MV-4-11 (cell line): Measurements from ENCODE around the gene LAMC2.

Experiments
- DNase-seq: peaks from one replicate; lab custom pipeline; 2025; lab: John Stamatoyannopoulos, UW

The LAMC2 gene

DNA sequence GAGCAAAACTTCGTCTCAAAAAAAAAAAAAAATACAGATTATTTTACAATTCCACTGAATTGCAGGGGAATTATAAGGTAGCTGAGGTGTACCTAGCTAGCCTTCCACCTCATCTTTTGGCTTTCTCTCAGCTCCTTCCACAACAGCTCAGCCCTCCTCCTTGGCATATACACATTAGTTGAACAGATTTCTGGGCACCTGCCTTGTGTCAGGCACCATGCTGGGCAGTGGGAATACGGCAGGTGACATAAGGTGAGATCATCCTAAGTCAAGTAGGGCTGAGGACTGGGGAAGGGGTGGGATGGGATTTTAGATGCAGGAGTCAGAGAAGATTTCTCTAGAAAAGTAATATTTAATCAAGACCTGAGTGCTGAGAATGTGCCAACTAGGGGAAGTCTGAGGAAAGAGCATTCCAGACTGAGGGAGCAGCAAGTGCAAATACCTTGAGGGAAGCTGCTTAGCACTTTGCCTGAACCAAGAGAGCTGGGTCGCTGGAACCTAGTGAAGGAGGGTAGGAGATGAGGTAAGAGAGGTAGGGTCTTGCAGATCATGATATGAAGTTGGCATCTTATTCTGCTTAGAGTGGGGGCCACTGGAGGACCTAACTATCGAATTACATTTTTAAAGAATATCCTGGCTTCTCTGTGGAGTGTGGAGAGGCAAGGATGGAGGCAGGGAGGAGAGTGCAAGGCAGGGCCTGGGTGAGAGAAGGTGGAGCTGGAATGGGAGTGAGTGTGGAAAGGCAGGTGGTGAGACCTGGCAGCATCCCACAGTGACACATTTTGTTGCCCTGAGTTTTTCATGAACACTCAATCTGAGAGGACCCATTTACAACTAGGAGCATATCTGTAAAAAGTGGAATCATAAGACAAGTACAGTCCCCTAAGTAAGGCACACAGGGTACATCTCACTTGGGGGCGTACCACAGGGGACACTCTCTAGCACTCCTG lies 28.2 kb downstream of the LAMC2 start:
- no peak for DNase-seq

DNA sequence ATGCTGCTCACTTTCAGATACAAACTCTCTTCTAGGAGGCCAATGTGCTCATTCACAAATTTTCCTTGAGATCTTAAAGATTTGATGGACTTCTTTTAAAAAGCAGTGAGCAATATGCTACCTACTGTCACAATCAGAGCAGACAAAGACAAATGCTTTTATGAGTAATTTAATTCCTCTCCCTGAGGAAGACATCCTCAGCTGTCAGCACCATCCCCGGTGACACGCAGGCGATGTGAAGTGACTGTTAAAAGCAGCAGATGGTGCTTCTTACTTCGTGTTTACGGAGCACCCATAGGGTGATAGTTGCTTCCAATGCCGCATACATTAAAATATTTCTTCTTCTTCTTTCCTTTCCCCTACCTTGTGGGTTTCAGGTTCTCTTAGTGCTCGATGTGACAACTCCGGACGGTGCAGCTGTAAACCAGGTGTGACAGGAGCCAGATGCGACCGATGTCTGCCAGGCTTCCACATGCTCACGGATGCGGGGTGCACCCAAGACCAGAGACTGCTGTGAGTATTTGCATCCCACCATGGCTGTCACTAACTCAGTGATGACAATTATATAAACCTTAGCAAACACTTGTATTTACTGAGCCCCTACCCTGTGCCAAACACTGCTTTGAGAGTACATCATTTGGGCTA lies 29.1 kb downstream of the LAMC2 start:
- DNase-seq = no peak

GRCh38 chr1:183215936-183216335 lies 29.9 kb downstream of the LAMC2 start:
- no peak for DNase-seq

DNA sequence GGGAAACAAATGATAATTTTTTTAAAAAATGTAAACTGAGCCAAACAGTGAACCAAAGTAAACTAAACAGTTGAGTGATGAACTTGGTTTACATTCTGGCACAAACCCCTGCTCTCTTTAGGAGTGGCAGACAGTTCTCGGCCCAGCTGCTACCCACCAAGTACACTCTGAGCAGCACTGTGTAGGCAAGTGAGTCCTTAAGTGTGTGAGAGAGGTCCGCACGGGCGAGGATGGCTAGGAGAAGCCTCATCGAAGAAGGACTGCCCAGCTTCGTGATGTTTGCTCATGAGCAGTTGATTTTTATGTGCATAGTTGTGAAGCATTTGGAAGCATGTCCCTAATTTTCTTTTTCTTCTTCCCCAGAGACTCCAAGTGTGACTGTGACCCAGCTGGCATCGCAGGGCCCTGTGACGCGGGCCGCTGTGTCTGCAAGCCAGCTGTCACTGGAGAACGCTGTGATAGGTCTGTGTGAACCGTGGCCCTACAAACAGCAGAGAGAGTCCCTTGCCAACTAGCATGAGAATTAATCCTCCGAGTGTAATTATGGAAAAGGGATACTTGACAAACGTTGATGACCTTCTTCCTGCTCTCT lies 32.1 kb downstream of the LAMC2 start:
- DNase-seq = no peak

- peak; percentile 9 for DNase-seq
Observed at GRCh38 chr1:183218971-183219615, 33.0 kb downstream of the LAMC2 start.

DNA sequence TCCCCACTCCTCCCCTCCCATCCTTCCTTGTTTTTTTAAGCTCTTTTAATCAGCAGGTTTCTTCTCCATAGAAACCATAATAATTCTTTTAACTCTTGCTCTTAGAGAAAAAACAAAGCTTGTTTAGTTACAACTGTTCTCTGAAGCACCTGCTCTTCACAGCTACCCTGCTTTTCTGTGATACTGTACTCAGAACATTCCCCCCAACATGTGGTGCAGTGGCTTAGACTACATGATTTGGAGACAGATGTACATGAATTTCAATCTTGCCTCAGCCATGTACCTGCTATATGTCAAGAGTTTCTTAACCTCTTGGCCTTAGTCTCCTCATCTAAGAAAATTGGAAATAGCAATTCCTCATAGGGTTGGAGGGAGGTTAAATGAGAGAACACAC lies 33.5 kb downstream of the LAMC2 start:
- no peak for DNase-seq

DNA sequence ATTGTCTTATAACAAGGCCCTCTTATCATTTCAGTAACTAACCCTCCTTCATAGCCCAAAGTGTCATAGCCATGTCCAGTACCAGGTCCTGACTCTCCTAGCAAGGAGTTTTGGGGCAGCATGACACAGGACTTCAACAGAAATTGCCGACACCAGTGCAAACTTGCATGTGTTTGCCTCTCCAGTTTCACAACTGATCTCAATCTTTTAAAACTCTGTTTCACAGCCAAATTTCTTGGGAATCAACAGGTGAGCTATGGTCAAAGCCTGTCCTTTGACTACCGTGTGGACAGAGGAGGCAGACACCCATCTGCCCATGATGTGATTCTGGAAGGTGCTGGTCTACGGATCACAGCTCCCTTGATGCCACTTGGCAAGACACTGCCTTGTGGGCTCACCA lies 36.8 kb downstream of the LAMC2 start:
- no peak for DNase-seq

DNA sequence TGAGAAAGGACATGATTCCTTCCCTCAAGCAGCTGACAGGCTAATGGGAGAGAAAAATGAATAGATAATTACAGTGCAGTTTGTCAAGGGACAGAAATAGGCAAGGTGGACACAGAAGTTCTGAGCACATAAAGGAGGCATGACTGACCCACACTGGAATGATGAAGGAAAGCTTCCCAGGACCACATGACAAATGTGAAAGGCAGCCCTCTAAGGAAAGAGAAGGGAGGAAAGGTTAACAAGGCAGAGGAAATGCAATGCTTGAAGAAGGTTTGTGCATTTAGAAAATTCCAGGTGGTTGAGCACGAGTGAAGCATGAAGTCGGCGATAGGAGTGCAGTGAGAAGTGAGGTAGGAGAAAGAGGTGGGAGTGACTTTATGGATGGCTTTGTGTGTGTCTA lies 37.4 kb downstream of the LAMC2 start:
- no peak for DNase-seq

DNA sequence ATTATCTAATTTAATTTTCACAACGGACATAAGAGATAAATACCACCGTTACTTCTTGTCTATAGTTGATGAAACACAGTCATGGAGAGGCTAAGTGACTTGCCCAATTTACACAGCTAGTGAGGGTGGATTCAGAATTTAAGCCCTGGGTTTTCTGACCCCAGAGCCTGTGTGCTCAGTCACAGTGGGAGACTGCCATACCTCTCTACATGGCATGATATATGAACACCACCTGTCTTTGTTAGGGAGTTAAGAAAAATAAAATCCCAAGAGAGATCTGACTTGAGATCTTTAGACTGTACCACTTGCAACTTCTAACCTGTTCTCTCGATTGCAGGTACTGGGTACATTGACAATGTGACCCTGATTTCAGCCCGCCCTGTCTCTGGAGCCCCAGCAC lies 40.3 kb downstream of the LAMC2 start:
- no peak for DNase-seq

- DNase-seq = no peak
Observed at GRCh38 chr1:183226963-183227362, 40.9 kb downstream of the LAMC2 start.

DNA sequence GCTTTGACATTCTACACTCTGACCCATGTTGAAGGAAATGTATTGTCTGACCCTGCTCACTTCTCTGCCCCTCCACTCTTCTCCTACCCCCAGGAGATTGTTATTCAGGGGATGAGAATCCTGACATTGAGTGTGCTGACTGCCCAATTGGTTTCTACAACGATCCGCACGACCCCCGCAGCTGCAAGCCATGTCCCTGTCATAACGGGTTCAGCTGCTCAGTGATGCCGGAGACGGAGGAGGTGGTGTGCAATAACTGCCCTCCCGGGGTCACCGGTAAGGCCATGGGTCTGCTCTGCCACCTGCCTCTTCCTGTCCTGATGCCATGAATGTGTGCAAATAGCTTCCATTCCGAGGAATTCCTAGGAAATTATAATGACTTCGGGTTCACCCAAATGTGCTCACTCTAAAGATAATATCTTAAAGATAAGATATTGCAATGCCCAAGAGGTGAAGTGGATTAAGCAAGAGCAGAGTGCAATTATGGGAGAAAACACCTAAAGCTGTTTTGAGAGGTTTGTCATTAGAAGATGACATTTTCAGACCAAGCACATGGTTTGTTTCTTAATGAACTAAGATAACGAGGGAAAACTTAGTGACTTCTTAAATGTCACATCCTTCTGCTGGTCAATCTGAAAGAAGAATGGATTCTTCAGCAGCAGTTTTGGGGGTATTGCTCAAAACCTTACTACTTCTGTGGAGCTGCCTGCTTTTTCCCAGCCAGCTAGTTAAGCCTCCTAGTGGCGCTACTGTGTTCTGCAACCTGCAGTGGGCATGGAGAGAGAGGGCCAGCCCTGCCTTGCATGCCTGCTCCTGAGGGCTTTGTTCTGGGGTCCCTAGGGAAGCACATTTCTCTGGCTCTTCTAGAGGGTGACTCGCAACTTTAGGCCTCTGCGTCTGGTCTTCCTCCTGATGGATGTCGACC lies 41.6 kb downstream of the LAMC2 start:
- peak; percentile 41 for DNase-seq

DNA sequence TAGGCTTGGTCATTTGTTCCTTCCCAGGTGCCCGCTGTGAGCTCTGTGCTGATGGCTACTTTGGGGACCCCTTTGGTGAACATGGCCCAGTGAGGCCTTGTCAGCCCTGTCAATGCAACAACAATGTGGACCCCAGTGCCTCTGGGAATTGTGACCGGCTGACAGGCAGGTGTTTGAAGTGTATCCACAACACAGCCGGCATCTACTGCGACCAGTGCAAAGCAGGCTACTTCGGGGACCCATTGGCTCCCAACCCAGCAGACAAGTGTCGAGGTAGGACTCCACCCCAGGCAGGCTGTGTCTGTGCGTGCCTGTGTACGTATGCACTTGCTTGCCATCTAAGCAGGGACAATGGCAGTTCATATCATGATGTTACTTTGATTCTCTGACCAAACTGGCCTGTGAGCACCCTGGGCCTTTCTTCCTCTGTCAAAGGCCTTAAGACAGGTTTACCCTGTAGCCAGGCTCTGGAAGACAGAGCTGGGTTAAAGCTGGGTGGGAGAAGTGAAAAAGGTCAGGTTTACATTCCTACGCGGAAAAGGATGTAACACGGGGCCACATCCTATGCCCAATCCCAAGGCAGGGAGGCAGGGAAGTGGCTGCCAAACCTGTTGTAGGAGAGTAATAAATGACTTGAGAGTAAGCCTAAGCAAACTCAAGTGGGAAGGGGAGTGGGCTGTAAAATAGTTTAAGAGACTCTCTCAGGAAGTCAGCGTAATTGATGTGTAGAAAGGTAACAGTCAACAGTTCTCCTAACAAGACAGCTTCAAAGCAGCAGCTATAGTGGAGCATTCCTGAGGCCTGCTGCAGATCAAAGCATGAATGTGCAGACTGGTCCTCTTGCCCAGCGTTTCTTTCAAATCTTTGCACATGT lies 42.5 kb downstream of the LAMC2 start:
- no peak for DNase-seq

GRCh38 chr1:183230413-183230812 lies 44.3 kb downstream of the LAMC2 start:
- DNase-seq = no peak

GRCh38 chr1:183231545-183231944 lies 45.5 kb downstream of the LAMC2 start:
- no peak for DNase-seq

DNA sequence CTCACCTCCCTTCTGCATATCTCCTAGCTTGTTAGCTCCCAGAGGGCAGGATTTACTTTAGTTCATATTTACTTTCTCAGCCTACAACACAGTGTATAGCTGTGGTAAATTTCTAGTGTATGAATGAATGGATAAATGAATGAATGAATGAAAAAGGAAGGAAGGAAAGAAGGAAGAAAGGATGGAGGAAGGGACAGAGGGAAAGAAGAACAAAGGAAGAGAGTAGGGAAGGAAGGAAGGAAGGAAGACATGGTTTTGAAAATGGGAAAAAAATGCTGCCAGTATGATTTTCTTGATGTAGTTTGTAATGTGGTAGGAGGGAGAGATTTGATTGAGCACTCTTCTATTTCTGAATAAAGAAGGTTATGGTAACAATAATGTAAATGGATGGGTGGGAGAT lies 47.0 kb downstream of the LAMC2 start:
- no peak for DNase-seq

DNA sequence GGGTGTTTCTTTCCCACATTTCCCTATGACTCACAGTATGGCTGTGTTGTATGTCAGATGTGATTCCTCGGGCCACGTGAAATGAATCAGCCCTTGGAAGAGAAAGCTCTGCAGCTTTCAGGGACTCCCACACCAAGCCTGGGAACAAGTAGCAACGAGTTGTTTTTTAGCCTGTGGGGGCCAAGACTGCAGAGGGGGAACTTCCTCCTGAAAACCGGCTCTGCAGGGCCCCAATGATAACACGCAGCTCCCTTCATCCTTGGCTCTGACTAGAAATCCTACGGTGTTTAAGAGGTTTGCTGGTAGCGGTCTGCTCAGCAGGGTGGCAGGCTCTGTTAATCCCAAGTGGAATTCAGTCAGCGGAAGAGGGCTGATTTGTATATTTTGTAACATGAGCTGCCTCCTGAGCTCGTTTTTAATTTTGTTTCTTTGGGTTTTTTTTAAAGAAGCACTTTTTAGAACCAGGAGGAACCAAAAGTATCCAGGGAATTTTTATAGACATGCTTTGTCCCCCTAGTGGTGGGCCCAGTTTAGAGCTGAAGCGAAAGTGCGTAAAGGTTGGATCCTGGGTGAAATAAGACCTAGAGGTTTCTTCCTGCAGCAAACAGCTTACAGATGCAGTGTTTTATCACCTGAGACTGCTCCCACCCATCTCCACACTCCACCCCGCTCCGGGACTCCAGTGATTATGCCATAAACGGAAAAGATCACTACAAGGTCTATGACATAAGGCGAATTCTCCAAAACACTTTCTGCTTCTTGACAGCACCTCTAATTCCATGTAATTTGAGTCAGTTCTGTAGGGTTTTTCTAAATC lies 48.8 kb downstream of the LAMC2 start:
- peak; percentile 47 for DNase-seq

DNA sequence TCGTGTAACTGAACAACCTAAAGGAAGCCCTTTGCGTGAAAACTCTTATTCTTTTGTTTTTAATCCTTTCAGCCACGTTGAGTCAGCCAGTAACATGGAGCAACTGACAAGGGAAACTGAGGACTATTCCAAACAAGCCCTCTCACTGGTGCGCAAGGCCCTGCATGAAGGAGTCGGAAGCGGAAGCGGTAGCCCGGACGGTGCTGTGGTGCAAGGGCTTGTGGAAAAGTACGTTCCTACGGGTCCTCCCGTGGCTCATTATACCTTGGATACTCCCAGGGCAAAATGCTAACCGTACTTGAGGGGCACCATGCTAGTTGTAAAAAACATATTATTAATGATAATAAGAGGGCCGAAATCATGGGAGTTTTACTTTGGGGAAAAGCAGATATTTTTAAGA lies 49.4 kb downstream of the LAMC2 start:
- no peak for DNase-seq

- no peak for DNase-seq
Observed at GRCh38 chr1:183236158-183236725, 50.2 kb downstream of the LAMC2 start.

- no peak for DNase-seq
Observed at GRCh38 chr1:183237046-183237445, 51.0 kb downstream of the LAMC2 start.
